GM12873 (cell line): ENCODE results near the gene SPIN2B.
A peak's percentile ranks its signal among the peaks of the same experiment; 100 is the strongest.

Experiments
- TF ChIP-seq, protein P1 (sequence below): IDR thresholded peaks from 2 replicates; pipeline ENCODE4 v1.5.1; 2012; ENCODE audit warnings: low read depth, mild to moderate bottlenecking, moderate library complexity, low read length, control low read depth; ENCODE audit not compliant: insufficient read depth; ENCODE audit errors: missing control alignments

The SPIN2B gene

DNA sequence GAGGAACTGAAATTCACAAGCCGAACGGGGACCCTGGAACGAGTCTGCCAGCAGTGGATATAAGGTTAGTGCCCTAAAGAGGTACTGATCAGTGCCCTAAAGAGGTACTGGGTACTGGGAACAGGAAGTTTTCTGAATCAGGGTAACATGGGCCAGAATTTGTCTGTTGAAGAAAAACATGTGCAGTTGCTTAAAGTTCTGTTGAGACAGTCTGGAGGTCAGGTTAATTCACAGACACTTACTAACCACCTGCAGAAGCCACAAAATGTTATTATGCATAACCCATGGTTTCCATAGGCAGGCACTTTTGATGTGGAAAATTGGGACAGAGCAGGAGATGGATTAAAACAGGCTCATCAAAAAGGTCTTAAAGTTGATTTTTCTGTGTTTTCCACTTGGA lies 17.9 kb downstream of the SPIN2B start:
- TF ChIP-seq, protein P1, sequence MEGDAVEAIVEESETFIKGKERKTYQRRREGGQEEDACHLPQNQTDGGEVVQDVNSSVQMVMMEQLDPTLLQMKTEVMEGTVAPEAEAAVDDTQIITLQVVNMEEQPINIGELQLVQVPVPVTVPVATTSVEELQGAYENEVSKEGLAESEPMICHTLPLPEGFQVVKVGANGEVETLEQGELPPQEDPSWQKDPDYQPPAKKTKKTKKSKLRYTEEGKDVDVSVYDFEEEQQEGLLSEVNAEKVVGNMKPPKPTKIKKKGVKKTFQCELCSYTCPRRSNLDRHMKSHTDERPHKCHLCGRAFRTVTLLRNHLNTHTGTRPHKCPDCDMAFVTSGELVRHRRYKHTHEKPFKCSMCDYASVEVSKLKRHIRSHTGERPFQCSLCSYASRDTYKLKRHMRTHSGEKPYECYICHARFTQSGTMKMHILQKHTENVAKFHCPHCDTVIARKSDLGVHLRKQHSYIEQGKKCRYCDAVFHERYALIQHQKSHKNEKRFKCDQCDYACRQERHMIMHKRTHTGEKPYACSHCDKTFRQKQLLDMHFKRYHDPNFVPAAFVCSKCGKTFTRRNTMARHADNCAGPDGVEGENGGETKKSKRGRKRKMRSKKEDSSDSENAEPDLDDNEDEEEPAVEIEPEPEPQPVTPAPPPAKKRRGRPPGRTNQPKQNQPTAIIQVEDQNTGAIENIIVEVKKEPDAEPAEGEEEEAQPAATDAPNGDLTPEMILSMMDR = no peak

- TF ChIP-seq, protein P1 = peak; percentile 37
Measured at GRCh38 chrX:57083143-57083542, 38.2 kb downstream of the SPIN2B start.

DNA sequence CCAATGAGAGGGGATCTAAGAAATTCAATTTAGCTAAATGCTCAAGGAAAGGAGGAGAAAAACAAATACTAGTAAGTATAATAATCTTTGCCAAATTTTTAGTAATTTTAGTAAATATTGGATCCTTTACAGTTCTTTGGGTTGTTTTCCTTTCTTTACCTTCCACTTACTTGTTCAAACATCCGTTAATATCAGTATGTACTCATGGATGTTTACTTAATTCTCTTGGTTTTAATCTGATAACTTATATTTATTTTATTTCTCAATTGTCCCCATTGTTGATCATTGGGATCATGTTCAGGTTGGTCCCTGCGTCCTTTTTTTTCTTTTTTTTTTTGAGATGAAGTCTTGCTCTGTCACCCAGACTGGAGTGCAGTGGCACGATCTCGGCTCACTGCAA lies 46.9 kb downstream of the SPIN2B start:
- TF ChIP-seq, protein P1 = no peak

DNA sequence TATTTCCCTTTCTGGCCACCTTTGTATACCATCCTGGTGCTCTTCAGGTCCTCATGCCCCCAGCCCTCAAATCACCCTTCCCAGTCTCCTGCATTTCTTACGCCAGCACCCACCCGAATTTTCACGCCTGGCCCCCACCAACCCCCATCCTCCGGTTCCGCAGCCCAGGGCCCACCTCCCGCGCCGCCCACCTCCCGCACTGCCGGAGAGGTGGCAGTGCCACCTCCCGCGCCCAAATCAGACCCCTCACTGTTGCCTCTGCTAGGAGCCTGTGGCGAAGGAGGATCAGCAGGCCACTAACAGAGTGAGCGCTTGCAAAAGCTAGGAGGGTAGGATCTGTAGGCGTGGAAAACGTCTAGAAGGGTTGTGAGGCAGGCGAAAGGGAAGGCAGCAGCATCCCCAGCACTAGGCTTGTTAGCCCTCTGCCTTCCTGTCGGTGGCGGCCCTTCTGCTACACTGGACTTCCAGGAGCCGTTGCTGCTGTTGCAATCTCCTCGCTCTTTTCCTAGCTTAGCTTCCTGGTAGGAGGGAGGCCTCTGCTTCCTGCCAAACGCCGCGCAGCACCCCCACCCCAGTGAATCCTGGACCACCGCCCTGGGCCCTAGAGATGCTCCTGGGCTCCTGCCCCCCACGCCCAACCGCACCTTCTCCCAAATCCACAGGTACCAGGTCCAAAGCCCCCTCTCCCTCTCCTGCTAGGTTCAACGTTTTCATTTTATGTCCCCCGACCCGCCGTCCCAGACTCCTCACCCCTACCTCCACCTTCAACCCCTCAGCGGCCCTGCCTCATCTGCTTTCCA lies 51.0 kb downstream of the SPIN2B start:
- TF ChIP-seq, protein P1 = no peak
